ENCODE data around the gene FLACC1. TPM values are rescaled to one million over a fixed set of nuclear protein-coding genes. Genes with fewer than 3 reads are reported as not detected.

FLACC1 gene
- total RNA-seq, 1 experiment from 2014 or later, result 0.26 TPM

- peaks cover 30% of the 10 kb centered on the region for H3K4me1 ChIP-seq (ENCODE audit: insufficient read depth, low read length)
- H2AFZ ChIP-seq (ENCODE audit: low read length), result no peak overlapping the region
- H3K9me2 ChIP-seq (replicated peaks; ENCODE audit: low read length), result no peaks in the 10 kb centered on the region
- no peaks in the 10 kb centered on the region for H3F3A ChIP-seq (ENCODE audit: low read length, unreplicated experiment)
- no peaks in the 10 kb centered on the region for H4K20me1 ChIP-seq (ENCODE audit: low read length)
- ATAC-seq, result no peak
- no peak overlapping the region for H3K4me2 ChIP-seq (ENCODE audit: low read length)
- ChIA-PET POLR2A (ENCODE audit: unreplicated experiment) (no interaction called here), CTCF (no interaction called here)
- TF ChIP-seq EZH2 (IDR thresholded peaks at IDR 0.05; ENCODE audit: low read length, unreplicated experiment), result no peak
- TF ChIP-seq CTCF (conservative IDR thresholded peaks at IDR 0.05; ENCODE audit: low read depth, low read length), result no peak
- no peak for TF ChIP-seq EZH2phosphoT487 (IDR thresholded peaks at IDR 0.05; ENCODE audit: borderline replicate concordance, low read length)
- intact Hi-C loops (cut with micrococcal nuclease), result no loop called here
- no peak for DNase-seq
- H3K36me3 ChIP-seq (ENCODE audit: low read depth, low read length), result no peaks in the 10 kb centered on the region
- no peak overlapping the region for H3K27ac ChIP-seq (ENCODE audit: low read length)
- no peak overlapping the region for H3K4me3 ChIP-seq (ENCODE audit: low read length)
- H3K27me3 ChIP-seq (ENCODE audit: low read length), result no peaks in the 10 kb centered on the region
- BruUV-seq (replicated peaks), result no TSS peak
- H3K79me2 ChIP-seq (ENCODE audit: low read length), result peaks cover 53% of the 10 kb centered on the region
- no peak overlapping the region for H3K9ac ChIP-seq (ENCODE audit: low read length)
- no peaks in the 10 kb centered on the region for H3K9me3 ChIP-seq (ENCODE audit: low read length)
Measured at GRCh38 chr2:201261906-201262305, 95.2 kb downstream of the FLACC1 start.

GRCh38 chr2:201261471-201261870 lies 95.7 kb downstream of the FLACC1 start:
- H3K27me3 ChIP-seq (ENCODE audit: low read length), result no peaks in the 10 kb centered on the region
- peaks cover 30% of the 10 kb centered on the region for H3K4me1 ChIP-seq (ENCODE audit: insufficient read depth, low read length)
- H2AFZ ChIP-seq (ENCODE audit: low read length), result no peak overlapping the region
- no peaks in the 10 kb centered on the region for H4K20me1 ChIP-seq (ENCODE audit: low read length)
- CTCF ChIA-PET, result no interaction called here
- no peak for ATAC-seq
- POLR2A ChIA-PET (ENCODE audit: unreplicated experiment), result no interaction called here
- no peaks in the 10 kb centered on the region for H3K9me3 ChIP-seq (ENCODE audit: low read length)
- H3K4me3 ChIP-seq (ENCODE audit: low read length), result no peak overlapping the region
- no peak overlapping the region for H3K4me2 ChIP-seq (ENCODE audit: low read length)
- no peak for DNase-seq
- H3K9me2 ChIP-seq (replicated peaks; ENCODE audit: low read length), result no peaks in the 10 kb centered on the region
- no peaks in the 10 kb centered on the region for H3F3A ChIP-seq (ENCODE audit: low read length, unreplicated experiment)
- no peak for TF ChIP-seq CTCF (conservative IDR thresholded peaks at IDR 0.05; ENCODE audit: low read depth, low read length)
- TF ChIP-seq EZH2 (IDR thresholded peaks at IDR 0.05; ENCODE audit: low read length, unreplicated experiment), result no peak
- TF ChIP-seq EZH2phosphoT487 (IDR thresholded peaks at IDR 0.05; ENCODE audit: borderline replicate concordance, low read length), result no peak
- H3K36me3 ChIP-seq (ENCODE audit: low read depth, low read length), result no peaks in the 10 kb centered on the region
- no peak overlapping the region for H3K9ac ChIP-seq (ENCODE audit: low read length)
- intact Hi-C loops (cut with micrococcal nuclease), result no loop called here
- BruUV-seq (replicated peaks), result no TSS peak
- peaks cover 53% of the 10 kb centered on the region for H3K79me2 ChIP-seq (ENCODE audit: low read length)
- no peak overlapping the region for H3K27ac ChIP-seq (ENCODE audit: low read length)

- Histone ChIP-seq H3K36me3 (ENCODE audit: low read depth, low read length) (no peaks in the 10 kb centered on the region), H3K79me2 (ENCODE audit: low read length) (peaks cover 53% of the 10 kb centered on the region), H3K9ac (ENCODE audit: low read length) (no peak within 1 kb of the TSS), H3K4me3 (ENCODE audit: low read length) (peak within 1 kb of the TSS; percentile 81; the same call in 1 of the 2 replicates), H3K4me2 (ENCODE audit: low read length) (peak within 1 kb of the TSS; percentile 86), H3K9me2 (replicated peaks; ENCODE audit: low read length) (no peaks in the 10 kb centered on the region), H2AFZ (ENCODE audit: low read length) (no peak within 1 kb of the TSS), H3K27ac (ENCODE audit: low read length) (no peak within 1 kb of the TSS), H3K27me3 (ENCODE audit: low read length) (no peaks in the 10 kb centered on the region), H3F3A (ENCODE audit: low read length, unreplicated experiment) (no peaks in the 10 kb centered on the region), H4K20me1 (ENCODE audit: low read length) (no peaks in the 10 kb centered on the region), H3K4me1 (ENCODE audit: insufficient read depth, low read length) (peaks cover 30% of the 10 kb centered on the region), H3K9me3 (ENCODE audit: low read length) (no peaks in the 10 kb centered on the region)
- TF ChIP-seq EZH2phosphoT487 (IDR thresholded peaks at IDR 0.05; ENCODE audit: borderline replicate concordance, low read length) (no peak), CTCF (conservative IDR thresholded peaks at IDR 0.05; ENCODE audit: low read depth, low read length) (no peak)
- ATAC-seq (no peak), DNase-seq (peak; percentile 35)
- no TSS peak for BruUV-seq (replicated peaks)
- POLR2A ChIA-PET (ENCODE audit: unreplicated experiment), result no interaction called here
- intact Hi-C loops (cut with micrococcal nuclease), result no loop called here
- CTCF ChIA-PET, result no interaction called here
Measured at GRCh38 chr2:201260302-201260800, 96.8 kb downstream of the FLACC1 start, which contains the start of gene CASP8. TSS of gene CASP8 (plus strand) at chr2:201260536. CDS start at chr2:201266487, 5,951 bp downstream.
